HG03575 (cell line): ENCODE data around the gene LRCH3.

Experiments used
- ATAC-seq: cut with Tn5 transposase; IDR thresholded peaks from one replicate; pipeline ENCODE4 v1.9.1; 2021; ENCODE audit not compliant: unreplicated experiment, insufficient number of reproducible peaks, low FRiP score; ENCODE audit errors: extremely low read depth

LRCH3 gene

GRCh38 chr3:197829397-197830045, 38.5 kb downstream of the LRCH3 start:
- no peak for ATAC-seq

GRCh38 chr3:197830308-197830966, 39.4 kb downstream of the LRCH3 start:
- no peak for ATAC-seq

- no peak for ATAC-seq
These were observed 39.9 kb downstream of the LRCH3 start for GRCh38 chr3:197830967-197831313.

- ATAC-seq, result no peak
These were observed 43.1 kb downstream of the LRCH3 start for GRCh38 chr3:197833930-197834715.

GRCh38 chr3:197835509-197835908, 44.5 kb downstream of the LRCH3 start:
- no peak for ATAC-seq

GRCh38 chr3:197836244-197836643, 45.2 kb downstream of the LRCH3 start:
- ATAC-seq, result no peak

- no peak for ATAC-seq
These were observed 46.2 kb downstream of the LRCH3 start for GRCh38 chr3:197837282-197837681.

- ATAC-seq, result no peak
These were observed 50.7 kb downstream of the LRCH3 start for GRCh38 chr3:197841789-197842188.

- ATAC-seq, result no peak
These were observed 55.4 kb downstream of the LRCH3 start for GRCh38 chr3:197846491-197846890.

- peak; percentile 74 for ATAC-seq
These were observed 56.9 kb downstream of the LRCH3 start for GRCh38 chr3:197847866-197848401.

- ATAC-seq, result no peak
These were observed 63.7 kb downstream of the LRCH3 start for GRCh38 chr3:197854596-197855343.

- ATAC-seq, result no peak
These were observed 64.5 kb downstream of the LRCH3 start for GRCh38 chr3:197855571-197855970.

GRCh38 chr3:197856199-197856816, 65.3 kb downstream of the LRCH3 start:
- ATAC-seq, result no peak

GRCh38 chr3:197858133-197858532, 67.1 kb downstream of the LRCH3 start:
- no peak for ATAC-seq

GRCh38 chr3:197858598-197858997, 67.5 kb downstream of the LRCH3 start:
- no peak for ATAC-seq

GRCh38 chr3:197866035-197866434, 75.0 kb downstream of the LRCH3 start:
- no peak for ATAC-seq

GRCh38 chr3:197873329-197873728, 82.3 kb downstream of the LRCH3 start:
- ATAC-seq, result no peak

GRCh38 chr3:197874064-197874463, 83.0 kb downstream of the LRCH3 start:
- no peak for ATAC-seq

- no peak for ATAC-seq
These were observed 83.6 kb downstream of the LRCH3 start for GRCh38 chr3:197874653-197875052.
